ENCODE data around the gene SRGAP2B.
"Not testable (repeated sequence)": the region's sequence is repeated elsewhere in the genome, so short reads cannot be mapped to it uniquely, and the experiment has no call there.

The SRGAP2B gene

GRCh38 chr1:144858607-144859006 lies 236.5 kb downstream of the SRGAP2B start:
- DNase-seq; in situ Hi-C loops (cut with MboI; ENCODE audit: low pct_unique_long_range_greater_than_20kb, low sequenced_read_pairs): not testable (repeated sequence)

Data from KBM-7 (cell line).